ENCODE results near the gene COL15A1. TPM values are rescaled to one million over a fixed set of nuclear protein-coding genes. Genes with fewer than 3 reads are reported as not detected.

The COL15A1 gene
- total RNA-seq, 1 donor from 2014 or later: 15.0 TPM

DNA sequence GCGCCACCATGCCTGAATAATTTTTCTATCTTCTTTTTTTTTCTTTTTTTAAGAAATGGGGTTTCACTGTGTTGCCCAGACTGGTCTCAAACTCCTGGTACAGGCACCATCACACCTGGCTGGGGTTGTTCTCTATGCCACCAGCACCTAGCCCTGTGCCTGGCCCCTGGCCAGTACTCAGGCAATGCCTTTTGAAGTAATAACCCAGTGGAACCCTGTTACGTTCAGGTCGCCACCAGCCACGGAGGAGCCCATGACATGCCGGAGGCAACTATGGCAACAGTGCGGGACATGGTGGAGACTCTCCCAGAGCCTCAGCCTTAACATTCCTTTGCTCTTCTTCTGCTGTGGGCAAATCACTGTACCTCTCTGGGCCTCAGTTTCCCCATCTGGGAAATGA, 14.1 kb downstream of the COL15A1 start:
- no peak for DNase-seq (ENCODE audit: extremely low spot score in 2 of 2)
- Histone ChIP-seq H3K27ac (peak overlapping the region; percentile 60), H3K36me3 (peaks cover 0 to 4% of the 10 kb centered on the region in 2 donors), H3K4me1 (peaks cover 35% of the 10 kb centered on the region), H3K9me3 (no peaks in the 10 kb centered on the region), H3K27me3 (no peaks in the 10 kb centered on the region), H3K4me3 (no peak overlapping the region)
- TF ChIP-seq POLR2AphosphoS5 (IDR thresholded peaks at IDR 0.05; ENCODE audit: insufficient read depth in 1 of 2, low read depth in 1 of 2) (no peak), CTCF (IDR thresholded peaks at IDR 0.05) (no peak), POLR2A (IDR thresholded peaks at IDR 0.05) (no peak)
- intact Hi-C loops (cut with DNase I): no loop called here

DNA sequence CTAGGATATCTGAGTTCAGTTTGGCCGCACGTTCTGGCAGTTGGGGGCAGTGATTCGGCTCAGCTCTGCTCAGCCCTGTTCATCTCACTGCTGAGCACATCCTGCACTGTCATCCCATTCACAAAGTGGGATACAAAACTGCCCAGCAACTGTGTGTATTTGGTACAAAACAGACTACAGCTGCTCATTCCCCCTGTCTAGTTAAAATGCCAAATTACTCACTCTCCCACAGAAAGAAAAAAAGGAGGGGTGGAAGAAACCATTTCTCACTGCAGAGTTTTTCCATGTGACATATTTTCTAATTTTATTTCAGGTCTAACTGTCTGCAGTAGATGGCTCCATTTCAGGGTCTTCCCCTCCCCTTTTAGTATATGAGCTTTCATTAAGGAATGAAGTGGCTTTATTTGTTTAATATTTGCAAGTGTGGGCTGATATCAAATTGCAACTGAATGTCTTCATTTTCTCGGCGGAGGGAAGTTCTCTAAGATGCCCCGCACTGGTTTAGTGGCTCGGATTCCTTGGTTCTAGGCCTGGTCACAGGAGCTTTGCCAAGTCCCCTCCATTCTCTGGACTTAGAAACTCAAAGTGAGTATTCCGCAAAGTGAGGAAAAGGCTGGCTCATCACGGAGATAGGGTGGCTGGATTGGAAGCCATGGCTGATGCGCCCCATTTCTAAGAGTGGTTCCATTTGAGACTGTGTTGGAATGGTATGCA, 14.7 kb downstream of the COL15A1 start:
- Histone ChIP-seq H3K4me1 (peaks cover 40% of the 10 kb centered on the region), H3K4me3 (no peak overlapping the region), H3K27me3 (no peaks in the 10 kb centered on the region), H3K27ac (peak overlapping the region; percentile 60), H3K36me3 (peaks cover 0 to 4% of the 10 kb centered on the region in 2 donors), H3K9me3 (no peaks in the 10 kb centered on the region)
- TF ChIP-seq POLR2A (IDR thresholded peaks at IDR 0.05): no peak
- TF ChIP-seq POLR2AphosphoS5 (IDR thresholded peaks at IDR 0.05; ENCODE audit: insufficient read depth in 1 of 2, low read depth in 1 of 2): peak in 1 of 2 donors; percentile 72
- intact Hi-C loops (cut with DNase I): no loop called here
- no peak for DNase-seq (ENCODE audit: extremely low spot score in 2 of 2)

DNA sequence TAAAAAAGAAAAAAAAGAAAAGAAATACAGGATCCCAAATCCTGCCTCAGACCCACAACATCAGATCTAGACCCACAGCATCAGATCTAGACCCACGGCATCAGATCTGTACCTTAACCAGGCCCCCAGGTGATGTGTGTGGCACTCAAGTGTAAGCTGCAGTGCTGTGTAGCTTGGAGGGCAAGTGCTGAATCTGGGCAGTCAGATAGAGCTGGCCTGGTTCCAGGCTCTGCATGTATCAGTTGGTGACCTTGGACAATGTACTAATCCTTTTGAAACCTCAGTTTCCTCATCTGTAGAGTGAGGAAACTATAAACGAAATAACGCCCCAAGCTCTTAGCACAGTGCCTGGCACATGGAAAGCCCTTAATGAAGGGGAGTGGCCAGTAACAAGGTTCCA, 16.7 kb downstream of the COL15A1 start:
- intact Hi-C loops (cut with DNase I): no loop called here
- peak overlapping the region; percentile 60 for H3K27ac ChIP-seq
- no peaks in the 10 kb centered on the region for H3K27me3 ChIP-seq
- H3K36me3 ChIP-seq: peaks cover 0 to 4% of the 10 kb centered on the region in 2 donors
- no peaks in the 10 kb centered on the region for H3K9me3 ChIP-seq
- no peak for DNase-seq (ENCODE audit: extremely low spot score in 2 of 2)
- H3K4me1 ChIP-seq: peaks cover 59% of the 10 kb centered on the region
- H3K4me3 ChIP-seq: no peak overlapping the region
- TF ChIP-seq POLR2AphosphoS5 (IDR thresholded peaks at IDR 0.05; ENCODE audit: insufficient read depth in 1 of 2, low read depth in 1 of 2) (no peak), CTCF (IDR thresholded peaks at IDR 0.05) (no peak), POLR2A (IDR thresholded peaks at IDR 0.05) (no peak)

DNA sequence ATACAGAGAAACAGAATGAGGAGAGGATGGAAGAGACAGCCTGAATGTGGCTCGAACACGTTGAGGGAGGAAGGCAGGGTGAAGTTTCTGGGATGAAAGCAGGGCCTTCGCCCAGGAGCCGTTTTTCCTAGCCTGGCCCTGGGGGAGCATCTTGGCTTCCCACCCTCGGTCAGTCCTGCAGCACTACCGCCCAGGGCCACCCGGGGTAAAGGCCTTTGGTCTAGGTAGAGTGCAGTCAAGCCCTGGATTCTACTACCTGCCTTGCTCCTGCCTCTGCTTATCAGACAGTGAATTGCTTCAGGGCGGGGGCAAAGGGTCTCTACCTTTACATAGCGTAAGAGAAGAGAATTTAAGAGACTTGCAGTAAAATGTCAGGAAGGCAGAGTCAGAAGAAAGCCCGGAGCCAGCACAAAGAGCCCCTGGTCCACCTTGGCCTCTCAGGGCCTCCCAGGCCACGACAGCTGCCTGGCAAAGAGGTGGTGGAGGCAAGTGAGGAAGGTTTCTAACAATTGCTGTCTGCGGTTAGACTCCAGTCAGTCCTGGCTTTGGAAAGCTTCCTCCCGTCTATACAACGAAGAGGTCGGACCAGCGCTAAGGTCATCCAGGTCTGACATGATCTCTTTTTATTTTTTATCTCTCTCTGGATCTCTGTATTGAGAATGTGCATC, 17.9 kb downstream of the COL15A1 start:
- no peak for TF ChIP-seq POLR2A (IDR thresholded peaks at IDR 0.05)
- TF ChIP-seq POLR2AphosphoS5 (IDR thresholded peaks at IDR 0.05; ENCODE audit: insufficient read depth in 1 of 2, low read depth in 1 of 2): no peak
- no peak for TF ChIP-seq CTCF (IDR thresholded peaks at IDR 0.05)
- Histone ChIP-seq H3K9me3 (no peaks in the 10 kb centered on the region), H3K4me3 (no peak overlapping the region), H3K4me1 (peaks cover 64% of the 10 kb centered on the region), H3K27me3 (no peaks in the 10 kb centered on the region), H3K27ac (peak overlapping the region; percentile 57), H3K36me3 (peaks cover 0 to 4% of the 10 kb centered on the region in 2 donors)
- intact Hi-C loops (cut with DNase I): no loop called here
- DNase-seq (ENCODE audit: extremely low spot score in 2 of 2): no peak

- no peaks in the 10 kb centered on the region for H3K9me3 ChIP-seq
- H3K4me1 ChIP-seq: peaks cover 64% of the 10 kb centered on the region
- intact Hi-C loops (cut with DNase I): no loop called here
- H3K27ac ChIP-seq: peak overlapping the region; percentile 57
- H3K36me3 ChIP-seq: peaks cover 0 to under 1% of the 10 kb centered on the region in 2 donors
- H3K27me3 ChIP-seq: no peaks in the 10 kb centered on the region
- DNase-seq (ENCODE audit: extremely low spot score in 2 of 2): no peak
- TF ChIP-seq POLR2AphosphoS5 (IDR thresholded peaks at IDR 0.05; ENCODE audit: insufficient read depth in 1 of 2, low read depth in 1 of 2): no peak
- H3K4me3 ChIP-seq: no peak overlapping the region
Measured at GRCh38 chr9:98962181-98962560, 18.5 kb downstream of the COL15A1 start.

- Histone ChIP-seq H3K9me3 (no peaks in the 10 kb centered on the region), H3K27me3 (no peaks in the 10 kb centered on the region), H3K4me1 (peaks cover 58% of the 10 kb centered on the region), H3K27ac (peak overlapping the region; percentile 13), H3K4me3 (no peak overlapping the region), H3K36me3 (no peaks in the 10 kb centered on the region)
- no peak for DNase-seq (ENCODE audit: extremely low spot score in 2 of 2)
- TF ChIP-seq POLR2A (IDR thresholded peaks at IDR 0.05) (no peak), POLR2AphosphoS5 (IDR thresholded peaks at IDR 0.05; ENCODE audit: insufficient read depth in 1 of 2, low read depth in 1 of 2) (no peak), CTCF (IDR thresholded peaks at IDR 0.05) (no peak)
- intact Hi-C loops (cut with DNase I): no loop called here
Measured at GRCh38 chr9:98962861-98963260, 19.2 kb downstream of the COL15A1 start.
